Karpas-422 (cell line): ENCODE measurements around the gene CYSRT1. TPM values are rescaled to one million over a fixed set of nuclear protein-coding genes. Genes with fewer than 3 reads are reported as not detected.

Experiments used
- DNase-seq: peaks from one replicate; pipeline ENCODE4 v3.0.0-alpha.2; 2015
- H2AFZ ChIP-seq: fragments of 200-600 bp; sonication (generic); 2 replicates; pipeline ENCODE4 v1.6.1; 2014; ENCODE audit warnings: antibody characterized with exemption, low read length, mixed read lengths
- H3K27ac ChIP-seq: fragments of 200-600 bp; sonication (generic); 2 replicates; pipeline ENCODE4 v1.5.1; 2014; ENCODE audit warnings: mild to moderate bottlenecking, low read length, moderate library complexity
- H3K27me3 ChIP-seq: fragments of 200-600 bp; sonication (generic); 2 replicates; pipeline ENCODE4 v1.6.1; 2014; ENCODE audit warnings: low read length, mixed read lengths
- H3K36me3 ChIP-seq: fragments of 200-600 bp; sonication (generic); 2 replicates; pipeline ENCODE4 v1.6.1; 2014; ENCODE audit warnings: low read length, mixed read lengths; ENCODE audit not compliant: insufficient read depth
- H3K4me1 ChIP-seq: fragments of 200-600 bp; sonication (generic); 2 replicates; pipeline ENCODE4 v1.6.1; 2014; ENCODE audit warnings: mild to moderate bottlenecking, low read length, mixed read lengths
- H3K4me2 ChIP-seq: fragments of 200-600 bp; sonication (generic); 2 replicates; pipeline ENCODE4 v1.6.1; 2014; ENCODE audit warnings: low read length, low read depth, mild to moderate bottlenecking; ENCODE audit not compliant: poor library complexity, severe bottlenecking
- H3K4me3 ChIP-seq: fragments of 200-600 bp; sonication (generic); 2 replicates; pipeline ENCODE4 v1.5.1; 2014; ENCODE audit warnings: mild to moderate bottlenecking, antibody characterized with exemption, low read length, mixed read lengths
- H3K79me2 ChIP-seq: fragments of 200-600 bp; sonication (generic); 2 replicates; pipeline ENCODE4 v1.6.1; 2014; ENCODE audit warnings: mild to moderate bottlenecking, low read length, mixed read lengths
- H3K9ac ChIP-seq: fragments of 200-600 bp; sonication (generic); 2 replicates; pipeline ENCODE4 v1.6.0; 2014; ENCODE audit warnings: low read length
- H3K9me2 ChIP-seq: fragments of 200-600 bp; sonication (generic), shearing (Covaris generic); replicated peaks from 2 replicates; pipeline ENCODE4 v1.6.0; 2014; ENCODE audit warnings: mild to moderate bottlenecking, low read length, moderate library complexity; ENCODE audit not compliant: insufficient read depth
- H3K9me3 ChIP-seq: fragments of 300-700, 200-600 bp; sonication (generic); 2 replicates; pipeline ENCODE4 v1.6.1; 2014; ENCODE audit warnings: low read length, mixed read lengths
- H4K20me1 ChIP-seq: fragments of 200-600 bp; sonication (generic); 2 replicates; pipeline ENCODE4 v1.6.1; 2014; ENCODE audit warnings: mild to moderate bottlenecking, antibody characterized with exemption, low read length, low read depth; ENCODE audit not compliant: insufficient read depth
- total RNA-seq: library from RNA; depleted of rRNA; stranded (reverse); fragments of >200 nt; shearing (Covaris generic); gene quantifications from 2 replicates; pipeline ENCODE4 v1.2.3, GENCODE V29; 2014; ENCODE audit warnings: low replicate concordance

CYSRT1 gene
- total RNA-seq, 1 experiment from 2014 or later: 0.75 TPM

DNA sequence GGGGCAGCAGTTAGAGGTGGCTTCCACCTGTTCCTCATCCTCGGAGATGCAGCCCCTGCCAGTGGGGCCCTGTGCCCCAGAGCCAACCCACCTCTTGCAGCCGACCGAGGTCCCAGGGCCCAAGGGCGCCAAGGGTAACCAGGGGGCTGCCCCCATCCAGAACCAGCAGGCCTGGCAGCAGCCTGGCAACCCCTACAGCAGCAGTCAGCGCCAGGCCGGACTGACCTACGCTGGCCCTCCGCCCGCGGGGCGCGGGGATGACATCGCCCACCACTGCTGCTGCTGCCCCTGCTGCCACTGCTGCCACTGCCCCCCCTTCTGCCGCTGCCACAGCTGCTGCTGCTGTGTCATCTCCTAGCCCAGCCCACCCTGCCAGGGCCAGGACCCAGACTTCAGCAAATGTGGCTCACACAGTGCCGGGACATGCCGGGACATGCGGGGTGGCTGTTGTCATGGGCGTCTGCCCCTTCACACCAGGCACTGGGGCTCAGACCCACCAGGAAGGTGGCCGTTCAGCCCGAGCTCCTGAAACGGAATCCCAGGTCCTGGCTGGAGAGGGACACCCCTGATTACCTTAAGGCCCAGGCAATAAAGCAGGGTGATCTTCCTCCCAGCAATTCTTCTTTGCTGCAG lies 841 bp downstream of the CYSRT1 start:
- H3K9me3 ChIP-seq: no peaks in the 10 kb centered on the region
- no peaks in the 10 kb centered on the region for H4K20me1 ChIP-seq
- no peaks in the 10 kb centered on the region for H3K27me3 ChIP-seq
- no peak overlapping the region for H2AFZ ChIP-seq
- H3K27ac ChIP-seq: no peak overlapping the region
- H3K4me3 ChIP-seq: no peak overlapping the region
- no peaks in the 10 kb centered on the region for H3K79me2 ChIP-seq
- no peak for DNase-seq
- H3K4me1 ChIP-seq: peaks cover 22% of the 10 kb centered on the region
- no peaks in the 10 kb centered on the region for H3K36me3 ChIP-seq
- no peak overlapping the region for H3K4me2 ChIP-seq
- H3K9me2 ChIP-seq: no peaks in the 10 kb centered on the region
- H3K9ac ChIP-seq: no peak overlapping the region; the same call in 1 of the 2 replicates

DNA sequence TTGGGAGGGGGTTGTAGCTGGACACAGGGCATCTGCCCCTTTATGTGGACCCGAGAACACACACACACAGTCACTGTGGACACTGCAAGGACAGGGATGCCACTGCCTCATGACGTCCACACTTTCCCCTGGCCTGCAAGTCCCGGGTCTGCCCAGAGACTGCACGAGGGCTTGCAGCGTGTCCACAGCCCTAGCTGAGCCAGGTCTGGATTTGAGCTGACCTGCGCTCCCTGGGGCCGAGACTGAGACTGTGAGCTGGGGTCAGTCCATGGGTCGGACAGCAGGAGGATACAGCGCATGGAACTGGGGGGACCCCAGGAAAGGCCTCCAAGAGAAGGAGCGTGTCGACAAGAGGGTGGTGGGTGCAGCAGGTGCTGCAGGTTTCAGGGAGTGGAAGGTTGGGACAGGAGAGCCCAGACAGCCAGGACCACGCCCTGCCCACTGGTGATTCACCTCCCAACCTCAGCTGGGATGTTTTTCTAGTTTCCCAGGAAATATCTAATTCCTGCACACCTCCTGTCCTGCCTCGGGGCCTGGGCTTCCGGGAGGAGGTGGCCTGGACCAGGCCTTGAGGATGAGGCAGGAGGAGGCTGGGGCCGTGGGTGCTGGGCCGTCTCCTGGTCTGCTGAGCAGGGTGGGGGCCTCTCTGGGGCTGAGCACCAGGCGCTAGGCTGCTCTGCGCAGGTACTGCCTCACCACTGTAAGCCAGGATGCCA lies 1.5 kb downstream of the CYSRT1 start:
- H4K20me1 ChIP-seq: no peaks in the 10 kb centered on the region
- H3K36me3 ChIP-seq: no peaks in the 10 kb centered on the region
- no peak overlapping the region for H2AFZ ChIP-seq
- no peaks in the 10 kb centered on the region for H3K9me3 ChIP-seq
- no peaks in the 10 kb centered on the region for H3K79me2 ChIP-seq
- H3K4me3 ChIP-seq: no peak overlapping the region
- H3K27me3 ChIP-seq: no peaks in the 10 kb centered on the region
- no peak overlapping the region for H3K27ac ChIP-seq
- H3K9me2 ChIP-seq: no peaks in the 10 kb centered on the region
- no peak overlapping the region for H3K4me2 ChIP-seq
- peaks cover 22% of the 10 kb centered on the region for H3K4me1 ChIP-seq
- no peak overlapping the region for H3K9ac ChIP-seq
- DNase-seq: no peak

DNA sequence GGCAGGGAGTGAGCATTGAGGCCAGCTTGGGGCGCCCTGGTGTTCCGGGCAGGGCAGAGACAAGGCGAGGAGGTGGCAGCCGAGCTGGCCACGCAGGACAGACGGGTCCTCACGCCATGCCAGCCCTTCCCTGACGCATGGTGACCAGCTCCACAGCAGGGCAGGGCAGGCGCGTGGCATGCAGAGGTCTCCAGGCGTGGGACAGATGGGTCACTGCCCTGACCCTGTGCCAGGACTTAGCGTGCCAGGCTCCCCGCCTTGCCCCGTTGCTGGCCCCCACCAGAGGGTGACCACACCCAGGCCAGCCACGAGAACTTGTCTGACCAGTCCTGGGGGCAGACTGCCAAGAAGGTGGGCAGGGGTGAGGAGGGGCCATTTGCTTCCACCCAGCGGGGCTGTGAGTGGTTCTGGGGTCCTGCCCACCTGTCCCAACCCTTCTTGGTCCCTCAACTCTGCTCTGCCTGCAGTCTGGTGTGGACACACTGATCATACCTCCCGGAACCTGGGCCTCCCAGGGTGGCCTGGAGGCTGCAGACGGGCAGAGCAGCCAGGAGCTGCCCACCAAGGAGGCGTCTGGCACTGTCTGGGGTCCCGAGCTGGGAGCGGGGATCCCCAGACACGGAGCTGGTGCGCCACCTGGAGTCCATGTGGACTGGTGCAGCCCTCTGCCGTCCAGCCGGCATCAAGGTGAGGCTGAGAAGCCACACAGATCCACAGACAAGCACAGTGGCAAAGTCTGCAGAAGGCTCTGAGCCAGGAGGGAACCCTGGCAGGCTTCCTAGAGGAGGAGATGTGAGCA lies 2.3 kb downstream of the CYSRT1 start, which contains the start of gene RNF224:
RNF224 (plus strand) TSS at position 449 of the 799 bp plus-strand sequence. CDS start 834 bp downstream, outside the sequence.
- Histone ChIP-seq H3K4me2 (no peak within 1 kb of the TSS), H3K79me2 (no peaks in the 10 kb centered on the region), H2AFZ (no peak within 1 kb of the TSS), H3K9me3 (no peaks in the 10 kb centered on the region), H3K36me3 (no peaks in the 10 kb centered on the region), H4K20me1 (no peaks in the 10 kb centered on the region), H3K27me3 (no peaks in the 10 kb centered on the region), H3K4me3 (no peak within 1 kb of the TSS), H3K9me2 (no peaks in the 10 kb centered on the region), H3K4me1 (peaks cover 22% of the 10 kb centered on the region), H3K27ac (no peak within 1 kb of the TSS), H3K9ac (no peak within 1 kb of the TSS)
- DNase-seq: peak; percentile 95

DNA sequence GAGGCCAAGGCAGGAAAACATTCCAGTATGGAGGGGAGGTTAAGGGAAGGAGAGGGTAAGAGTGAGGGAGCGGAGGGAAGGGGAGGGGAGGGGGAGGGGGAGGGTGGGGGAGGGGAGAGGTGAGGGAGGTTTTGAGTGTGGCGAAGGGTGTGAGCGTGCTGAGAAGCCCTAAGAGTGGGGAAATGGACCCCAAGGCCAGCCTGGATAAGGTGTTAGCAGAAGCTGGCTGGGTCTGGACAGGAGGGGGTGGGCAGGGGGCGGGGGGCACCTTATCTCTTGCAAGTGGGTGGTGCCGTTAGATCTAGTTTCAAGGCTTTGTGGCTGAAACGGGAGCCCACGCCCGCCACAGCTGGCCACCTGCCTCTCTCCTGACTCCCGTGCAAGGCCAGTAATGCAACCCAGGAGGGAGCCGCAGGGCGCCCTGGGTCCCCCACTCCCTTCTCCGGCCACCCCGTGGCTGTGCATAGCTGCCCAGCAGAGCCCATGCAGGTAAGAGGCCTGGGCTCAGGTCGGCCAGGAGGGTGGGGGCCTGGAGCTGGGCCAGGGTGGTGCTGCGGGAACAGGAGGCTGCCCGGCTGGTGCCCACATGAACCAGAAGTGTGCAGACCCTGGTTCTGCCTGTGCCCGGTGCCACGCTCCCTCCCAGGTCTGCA lies 3.0 kb downstream of the CYSRT1 start:
- Histone ChIP-seq H3K9me3 (no peaks in the 10 kb centered on the region), H3K4me1 (peaks cover 15% of the 10 kb centered on the region), H3K4me3 (no peak overlapping the region), H3K36me3 (no peaks in the 10 kb centered on the region), H3K9me2 (no peaks in the 10 kb centered on the region), H2AFZ (no peak overlapping the region), H3K27me3 (no peaks in the 10 kb centered on the region), H3K79me2 (no peaks in the 10 kb centered on the region), H3K9ac (no peak overlapping the region), H4K20me1 (no peaks in the 10 kb centered on the region), H3K4me2 (no peak overlapping the region), H3K27ac (no peak overlapping the region)
- no peak for DNase-seq

DNA sequence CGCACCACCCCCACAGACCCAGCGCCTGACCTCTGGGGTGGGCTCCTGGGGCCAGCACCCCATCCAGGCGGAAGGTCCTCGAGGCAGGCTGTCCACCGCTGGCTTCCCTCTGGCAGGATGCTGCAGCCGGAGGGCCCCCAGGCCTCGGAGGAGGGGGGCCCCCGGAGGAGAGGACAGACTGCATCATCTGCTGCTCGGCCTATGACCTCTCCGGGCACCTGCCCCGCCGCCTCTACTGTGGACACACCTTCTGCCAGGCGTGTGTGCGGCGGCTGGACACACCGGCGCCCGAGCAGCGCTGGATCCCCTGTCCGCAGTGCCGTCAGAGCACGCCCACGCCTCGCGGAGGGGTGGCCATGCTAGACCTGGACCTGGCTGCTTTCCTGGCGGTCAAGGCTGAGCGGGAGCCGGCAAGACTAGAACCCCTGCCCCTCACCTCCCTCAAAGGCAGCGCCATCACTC lies 3.6 kb downstream of the CYSRT1 start:
- H3K4me2 ChIP-seq: no peak overlapping the region

DNA sequence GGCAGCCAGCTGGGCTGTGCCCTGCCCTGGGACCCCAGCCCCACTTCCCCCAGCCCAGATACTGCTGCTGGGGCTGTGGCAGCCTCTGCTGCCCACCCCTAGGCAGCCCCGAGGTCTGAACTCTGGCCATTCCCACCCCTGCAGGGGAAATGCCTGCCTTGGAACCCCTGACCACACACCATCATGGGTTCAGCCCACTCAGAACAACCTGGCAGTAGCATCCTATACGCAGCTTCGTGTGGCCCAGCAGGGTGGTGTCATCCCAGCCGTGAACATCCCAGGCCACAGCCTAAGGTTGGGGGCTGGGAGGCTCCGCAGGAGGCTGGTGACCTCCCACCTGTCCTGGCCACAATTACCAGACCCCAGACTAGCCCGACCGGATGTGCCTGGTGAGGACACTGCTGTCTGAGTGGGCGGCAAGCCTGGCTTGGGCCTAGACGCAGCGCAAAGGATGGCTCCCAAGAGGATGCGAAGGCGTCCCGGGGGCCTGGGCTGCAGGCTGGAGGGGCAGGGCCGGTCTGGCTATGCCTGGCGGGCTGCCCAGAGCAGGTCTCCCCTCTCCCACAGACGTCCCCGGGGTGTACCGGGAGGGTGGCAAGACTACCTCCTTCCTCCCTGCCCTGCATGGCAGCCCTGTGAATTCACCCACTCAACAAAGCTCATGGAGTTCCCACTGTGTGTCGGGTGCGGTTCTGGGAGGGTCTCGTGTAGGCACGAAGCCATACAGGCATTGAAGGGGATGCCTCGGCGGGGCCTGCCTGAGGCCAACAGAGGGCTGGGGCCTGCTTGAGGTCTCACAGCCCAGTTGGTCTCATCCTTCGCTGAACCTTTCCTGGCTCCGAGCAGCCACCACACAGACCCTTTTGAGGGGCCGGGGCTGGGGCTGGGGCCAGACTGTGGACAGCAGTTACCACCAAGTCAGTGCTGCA lies 4.3 kb downstream of the CYSRT1 start:
- Histone ChIP-seq H3K27me3 (no peaks in the 10 kb centered on the region), H3K9me2 (no peaks in the 10 kb centered on the region), H3K79me2 (no peaks in the 10 kb centered on the region), H3K36me3 (no peaks in the 10 kb centered on the region), H2AFZ (no peak overlapping the region), H4K20me1 (peaks cover 2% of the 10 kb centered on the region; the same call in 1 of the 2 replicates), H3K9ac (no peak overlapping the region), H3K27ac (no peak overlapping the region), H3K4me2 (no peak overlapping the region), H3K4me3 (no peak overlapping the region), H3K4me1 (peaks cover 10% of the 10 kb centered on the region), H3K9me3 (no peaks in the 10 kb centered on the region)
- no peak for DNase-seq

More for the DNA sequence above, 3.6 kb downstream of the CYSRT1 start:
- H3K27me3 ChIP-seq: no peaks in the 10 kb centered on the region
- H3K79me2 ChIP-seq: no peaks in the 10 kb centered on the region
- H3K4me3 ChIP-seq: no peak overlapping the region
- no peak overlapping the region for H3K9ac ChIP-seq
- H3K27ac ChIP-seq: no peak overlapping the region
- no peaks in the 10 kb centered on the region for H3K9me2 ChIP-seq
- H3K9me3 ChIP-seq: no peaks in the 10 kb centered on the region
- no peaks in the 10 kb centered on the region for H3K36me3 ChIP-seq
- no peak for DNase-seq
- peaks cover 13% of the 10 kb centered on the region for H3K4me1 ChIP-seq
- no peak overlapping the region for H2AFZ ChIP-seq
- H4K20me1 ChIP-seq: no peaks in the 10 kb centered on the region

DNA sequence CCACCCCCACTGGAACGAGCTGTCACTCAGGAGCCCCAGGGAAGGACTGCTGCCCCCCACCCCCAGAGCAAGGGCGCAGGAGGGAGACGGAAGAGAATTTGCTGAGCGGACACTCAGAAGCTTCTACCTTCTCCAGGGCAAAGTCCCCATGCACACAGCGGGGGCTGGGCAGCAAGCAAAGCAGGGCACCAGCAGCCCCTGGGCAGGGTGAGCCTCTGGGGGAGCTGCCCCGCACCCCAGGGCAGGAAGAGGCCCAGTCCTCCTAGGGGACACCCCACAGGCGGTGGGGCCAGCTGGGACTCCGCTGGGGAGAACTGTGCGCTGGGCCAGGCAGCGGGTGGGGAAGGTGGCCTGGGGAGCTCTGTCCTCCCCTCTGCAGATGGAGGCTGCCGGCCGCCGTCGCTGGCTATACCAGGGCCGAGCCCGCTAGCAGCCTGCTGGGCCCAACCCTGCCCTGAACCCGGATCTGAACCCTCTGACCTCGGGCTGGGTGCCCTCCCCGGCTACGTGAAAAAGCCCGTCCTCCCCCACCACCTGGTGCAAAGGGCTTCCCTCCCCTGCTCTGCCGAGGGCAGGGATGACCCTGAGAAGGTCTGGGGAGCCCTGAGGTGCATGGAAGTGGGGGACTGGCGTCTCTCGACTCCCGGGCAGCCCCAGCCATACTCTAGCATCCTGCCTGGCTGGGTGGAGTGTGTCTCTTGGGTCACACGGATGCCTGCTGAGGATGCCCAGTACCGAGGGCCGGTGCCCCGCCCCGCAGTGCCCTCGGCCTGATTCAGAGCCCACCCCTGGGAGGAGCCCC lies 5.1 kb downstream of the CYSRT1 start:
- no peak overlapping the region for H2AFZ ChIP-seq
- no peak overlapping the region for H3K9ac ChIP-seq
- no peak overlapping the region for H3K4me3 ChIP-seq
- no peaks in the 10 kb centered on the region for H3K79me2 ChIP-seq
- H3K27ac ChIP-seq: no peak overlapping the region
- H4K20me1 ChIP-seq: peaks cover 10% of the 10 kb centered on the region; the same call in 1 of the 2 replicates
- no peak overlapping the region for H3K4me2 ChIP-seq
- no peak for DNase-seq
- no peaks in the 10 kb centered on the region for H3K27me3 ChIP-seq
- H3K36me3 ChIP-seq: no peaks in the 10 kb centered on the region
- peaks cover 13% of the 10 kb centered on the region for H3K4me1 ChIP-seq
- no peaks in the 10 kb centered on the region for H3K9me3 ChIP-seq
- no peaks in the 10 kb centered on the region for H3K9me2 ChIP-seq
